SKM-1 treated with dmso at 0.1 percent for 144 hours (cell line): ENCODE data around the gene NUDT14.

Experiments
- DNase-seq: peaks from one replicate; lab custom pipeline; 2025; ENCODE audit not compliant: unreplicated experiment; lab: John Stamatoyannopoulos, UW

NUDT14 gene

DNA sequence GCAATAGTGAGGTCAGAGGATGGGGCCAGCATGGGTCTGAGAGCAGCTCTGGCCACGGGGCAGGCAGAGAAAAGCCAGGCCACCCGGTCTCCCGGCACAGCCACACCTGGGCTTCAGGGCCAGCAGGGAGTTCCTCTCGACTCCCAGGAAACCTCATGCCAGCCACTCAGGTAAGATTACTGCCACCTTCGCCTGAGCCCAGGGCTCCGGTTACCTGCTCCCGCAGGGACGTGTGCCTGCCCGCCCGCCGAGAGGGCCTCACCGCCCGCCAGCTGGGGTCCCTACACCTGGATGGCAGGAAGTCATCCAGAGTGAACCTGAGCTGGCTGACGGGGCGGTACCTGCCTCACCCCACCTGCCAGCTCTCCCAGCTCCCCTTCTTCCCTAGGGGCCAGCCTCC is 19.8 kb downstream of the NUDT14 start:
- DNase-seq = no peak

DNA sequence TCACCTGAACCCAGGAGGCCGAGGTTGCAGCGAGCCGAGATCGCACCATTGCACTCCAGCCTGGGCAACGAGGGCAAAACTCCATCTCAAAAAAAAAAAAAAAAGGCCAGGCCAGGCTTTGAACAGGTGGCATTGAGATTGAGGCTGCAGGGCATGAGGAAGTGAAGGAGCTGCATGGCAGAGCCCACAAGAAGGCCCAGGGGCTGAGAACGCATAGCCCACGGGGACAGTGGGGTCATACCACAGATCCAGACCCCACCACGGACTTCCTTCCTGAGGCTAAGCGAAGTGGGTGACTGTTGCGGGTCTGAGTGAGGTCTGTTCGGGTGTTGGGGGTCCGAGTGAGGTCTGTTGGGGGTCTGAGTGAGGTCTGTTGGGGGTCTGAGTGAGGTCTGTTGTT is 20.3 kb downstream of the NUDT14 start:
- no peak for DNase-seq

DNA sequence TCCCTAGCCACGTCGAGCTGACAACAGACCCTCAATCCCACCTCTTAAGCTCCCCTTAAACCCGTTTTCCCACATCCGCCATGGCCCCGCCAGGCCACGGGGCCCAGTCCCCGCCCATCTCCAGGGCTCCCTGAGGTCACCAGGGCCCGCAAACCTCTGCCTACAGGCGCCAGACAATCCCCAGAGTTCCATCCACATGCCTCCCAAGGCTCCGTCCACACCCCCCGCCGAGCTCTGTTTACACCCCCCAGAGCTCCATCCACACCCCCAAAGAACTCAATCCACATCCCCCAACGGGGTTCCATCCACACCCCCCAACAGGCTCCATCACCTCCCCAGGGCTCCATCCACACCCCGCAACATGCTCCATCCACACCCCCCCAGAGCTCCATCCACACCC is 21.8 kb downstream of the NUDT14 start:
- no peak for DNase-seq

DNA sequence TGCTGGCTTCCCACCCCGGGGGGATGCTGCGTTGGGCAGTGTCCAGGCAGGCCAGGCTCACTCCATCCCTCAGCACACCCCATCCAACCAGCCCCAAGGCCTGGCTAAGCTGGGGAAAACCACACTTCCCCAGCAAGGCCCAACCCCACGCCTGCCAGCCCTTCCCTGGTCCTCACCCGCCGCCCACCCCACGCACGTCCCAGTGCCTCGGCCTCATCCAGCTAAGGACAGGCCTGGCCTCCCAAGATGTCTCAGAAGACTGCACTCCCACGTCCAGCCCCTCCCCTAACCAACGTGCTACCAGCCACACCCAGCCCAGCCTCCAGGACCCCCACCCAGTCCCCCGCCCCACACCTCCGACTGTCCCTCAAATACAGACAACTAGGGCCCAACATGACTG is 22.3 kb downstream of the NUDT14 start:
- DNase-seq = no peak

DNA sequence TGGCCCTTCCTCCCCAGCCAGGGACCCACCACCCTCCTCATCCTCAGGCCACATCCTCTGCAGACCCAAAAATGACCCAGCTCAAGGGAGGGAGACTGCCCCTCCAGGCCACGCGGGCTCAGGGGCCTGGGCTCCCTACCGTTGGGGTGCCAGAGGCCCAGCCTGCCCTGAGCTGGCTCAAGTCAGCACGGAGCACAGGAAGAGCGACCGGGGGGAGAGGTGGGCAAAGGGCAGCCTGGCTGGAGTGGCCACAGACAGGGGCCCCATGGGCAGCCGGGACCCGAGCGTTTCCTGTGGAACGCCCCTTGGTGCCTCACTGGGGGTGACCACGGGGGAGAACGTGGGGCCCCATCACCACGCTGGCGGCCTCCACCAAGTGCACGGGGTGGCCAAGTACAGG is 23.2 kb downstream of the NUDT14 start:
- no peak for DNase-seq

DNA sequence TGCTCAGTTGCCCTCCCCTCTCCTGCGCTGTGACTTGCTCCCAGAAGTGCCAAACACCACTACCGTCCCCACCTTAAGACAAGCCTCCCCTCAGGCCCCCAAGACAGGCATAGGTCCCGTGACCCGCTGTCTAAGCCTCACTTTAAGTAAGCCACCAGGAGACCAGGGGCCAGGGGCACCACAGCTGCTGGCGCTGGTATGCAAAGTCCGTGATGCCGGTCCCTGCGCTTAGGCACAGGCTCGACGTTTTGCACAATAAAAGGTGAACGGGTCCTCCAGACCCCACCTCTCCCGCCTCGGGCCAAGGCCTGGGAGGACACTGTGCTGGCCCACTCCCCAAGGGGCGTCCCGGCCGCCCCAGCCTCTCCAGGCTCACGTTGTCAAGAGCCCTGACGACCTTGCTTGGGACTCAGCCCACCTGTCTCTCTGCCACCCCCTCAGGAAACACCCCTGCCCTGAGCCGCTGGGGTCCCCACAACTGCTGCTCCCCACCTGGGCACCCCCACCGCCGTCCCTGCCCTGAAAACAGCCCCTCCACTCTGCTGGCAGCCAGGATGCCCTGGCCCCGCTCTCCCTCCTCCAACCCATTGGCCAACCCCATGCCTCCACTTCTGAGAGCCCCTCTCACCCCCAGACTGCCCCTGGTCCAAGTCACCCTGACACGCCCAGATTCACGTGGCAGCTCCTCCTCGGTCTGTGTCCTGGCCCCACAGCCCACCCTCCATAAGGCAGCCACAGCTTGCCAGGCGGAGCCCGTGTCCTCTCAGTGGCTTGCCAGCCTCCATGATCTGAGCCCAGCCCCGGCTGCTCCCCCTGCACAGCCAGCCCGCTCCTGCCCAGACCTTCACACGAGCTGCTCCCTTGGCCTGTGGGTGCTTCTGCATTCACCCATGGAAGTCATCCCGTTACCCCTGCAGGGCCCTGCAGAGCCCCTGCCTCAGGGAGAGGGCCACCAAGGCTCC is 24.4 kb downstream of the NUDT14 start:
- DNase-seq = no peak

DNA sequence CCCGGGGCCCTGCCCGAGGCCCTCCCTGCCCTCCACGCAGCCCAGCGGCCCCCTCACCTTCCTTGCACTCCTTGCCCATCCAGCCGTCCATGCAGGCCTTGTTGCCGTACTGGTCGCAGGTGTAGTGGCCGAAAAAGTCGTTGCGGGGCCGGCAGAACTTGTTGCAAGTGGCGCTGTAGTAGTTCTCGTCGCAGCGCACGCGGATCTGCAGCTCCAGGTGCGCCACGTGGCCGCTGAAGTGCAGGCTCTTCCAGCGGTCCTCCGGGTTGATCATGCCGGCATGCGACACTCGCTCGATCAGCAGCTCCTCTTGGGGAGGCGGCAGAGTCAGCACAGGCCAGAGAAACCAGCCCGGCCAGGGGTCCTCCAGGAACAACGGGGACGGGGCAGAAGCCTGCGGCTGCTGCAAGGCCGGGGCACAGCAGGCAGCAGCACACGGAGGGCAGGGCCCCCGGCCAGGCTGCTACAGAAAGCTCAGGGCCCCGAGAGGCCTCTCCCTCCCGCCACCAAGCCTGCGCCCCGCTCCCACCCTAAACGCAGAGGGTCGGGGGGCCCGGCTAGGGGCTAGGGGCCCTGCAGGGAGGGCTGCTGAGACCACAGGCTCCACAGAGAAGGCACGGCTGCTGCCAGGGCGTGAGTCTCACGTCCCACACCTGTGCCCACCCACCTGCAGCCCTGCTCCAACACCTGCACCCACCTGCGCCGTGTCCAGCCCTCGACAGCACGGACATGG is 25.3 kb downstream of the NUDT14 start:
- DNase-seq = no peak

DNA sequence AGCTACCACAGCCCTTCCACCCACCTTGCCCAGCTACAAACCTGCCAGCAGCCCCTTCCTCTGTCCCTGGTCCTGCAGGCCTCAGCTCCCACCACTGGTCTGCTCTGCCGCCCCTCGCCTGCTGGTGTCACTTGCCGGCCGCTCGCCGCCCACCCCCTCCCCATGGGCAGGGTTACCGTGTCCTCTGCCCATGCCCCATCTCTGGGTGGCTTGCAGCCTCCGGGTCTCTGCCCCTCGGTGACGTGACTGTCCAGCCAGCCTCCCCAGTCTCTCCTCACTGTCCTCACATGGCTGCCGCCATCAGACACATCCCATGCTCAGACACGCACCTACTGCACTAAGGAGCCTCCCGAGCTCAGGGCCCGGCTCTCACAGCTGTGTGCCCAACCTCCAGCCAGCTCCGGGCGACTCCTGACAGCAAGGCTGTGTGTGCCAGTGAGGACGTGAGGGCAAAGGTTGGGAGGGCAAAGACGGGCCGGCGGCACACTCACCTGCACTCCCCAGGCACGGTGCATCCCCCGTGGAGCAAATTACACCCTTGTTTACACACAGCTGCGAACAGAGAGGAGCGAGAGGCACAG is 26.0 kb downstream of the NUDT14 start:
- DNase-seq = no peak

DNA sequence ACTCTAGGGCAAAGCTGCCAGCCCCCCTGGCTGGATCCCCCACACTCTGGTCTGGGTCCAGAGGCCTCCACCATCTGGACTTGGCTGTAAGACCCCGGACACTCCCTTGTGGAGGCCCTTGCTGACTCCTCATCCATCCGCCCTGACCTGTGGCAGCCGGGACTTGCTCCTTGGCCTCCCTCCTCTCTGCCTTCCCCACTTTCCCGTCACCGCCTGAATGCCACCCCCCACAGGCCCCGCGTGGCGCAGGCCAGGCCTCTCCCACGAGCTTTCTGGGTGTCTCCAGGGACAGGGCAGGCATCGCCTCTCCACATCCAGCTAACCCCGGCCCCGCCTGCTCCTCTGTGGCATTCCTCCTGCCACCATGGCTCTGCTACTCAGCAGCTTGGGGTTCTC is 26.6 kb downstream of the NUDT14 start:
- no peak for DNase-seq

DNA sequence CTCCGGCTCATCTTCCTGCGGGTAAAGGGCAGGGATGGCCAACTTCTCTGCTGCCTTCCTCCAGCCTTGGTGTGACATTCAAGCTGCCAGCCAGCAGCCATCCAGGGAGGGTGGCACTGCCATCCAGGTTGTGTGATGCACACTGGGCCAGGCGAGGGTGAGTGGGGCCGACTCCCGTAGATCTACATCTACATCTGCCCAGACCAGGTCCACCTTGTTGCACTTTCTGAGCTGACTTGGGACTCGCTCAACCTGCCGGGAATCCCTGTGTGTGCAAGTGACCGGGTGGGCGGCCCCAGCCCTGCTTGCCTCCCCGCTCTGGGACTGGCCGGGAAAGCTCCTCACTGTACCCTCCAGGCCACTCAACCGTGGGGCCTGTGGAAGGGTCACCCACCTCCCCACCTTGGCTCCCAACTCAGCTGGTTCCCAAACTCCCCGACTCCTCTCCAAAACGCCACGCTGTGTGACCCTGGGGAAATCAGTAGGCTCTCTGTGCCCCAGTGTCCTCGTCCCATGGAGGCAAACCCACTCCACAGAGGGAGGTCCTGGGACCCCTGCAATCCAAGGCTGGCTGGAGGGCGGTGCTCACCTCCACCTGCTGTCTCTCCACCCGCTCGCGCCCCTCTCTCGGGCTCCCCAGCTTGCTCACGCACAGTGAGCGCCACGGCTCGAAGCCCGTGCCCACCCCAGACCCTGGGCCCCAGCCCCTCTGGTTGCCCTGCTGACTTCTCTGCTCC is 27.2 kb downstream of the NUDT14 start:
- DNase-seq = no peak

DNA sequence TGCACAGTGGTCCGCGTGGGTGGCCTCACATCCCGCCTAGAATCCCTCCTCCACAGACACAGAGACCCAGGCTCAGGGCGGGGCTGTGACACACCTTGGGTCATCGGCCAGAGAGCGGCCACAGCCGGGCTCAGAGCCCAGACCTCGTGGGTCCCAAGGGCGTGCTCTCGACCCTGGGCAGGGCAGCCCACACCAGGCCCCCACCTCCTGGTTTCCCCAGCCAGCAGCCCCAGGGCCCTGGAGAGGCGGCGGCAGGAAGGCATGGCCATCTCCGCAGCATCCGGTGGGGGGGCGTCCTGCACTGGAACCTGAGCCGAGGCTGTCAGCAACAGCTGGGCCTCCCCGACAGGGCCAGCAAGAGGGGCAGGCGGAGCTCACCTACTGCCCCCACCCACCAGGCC is 27.8 kb downstream of the NUDT14 start:
- DNase-seq = no peak

DNA sequence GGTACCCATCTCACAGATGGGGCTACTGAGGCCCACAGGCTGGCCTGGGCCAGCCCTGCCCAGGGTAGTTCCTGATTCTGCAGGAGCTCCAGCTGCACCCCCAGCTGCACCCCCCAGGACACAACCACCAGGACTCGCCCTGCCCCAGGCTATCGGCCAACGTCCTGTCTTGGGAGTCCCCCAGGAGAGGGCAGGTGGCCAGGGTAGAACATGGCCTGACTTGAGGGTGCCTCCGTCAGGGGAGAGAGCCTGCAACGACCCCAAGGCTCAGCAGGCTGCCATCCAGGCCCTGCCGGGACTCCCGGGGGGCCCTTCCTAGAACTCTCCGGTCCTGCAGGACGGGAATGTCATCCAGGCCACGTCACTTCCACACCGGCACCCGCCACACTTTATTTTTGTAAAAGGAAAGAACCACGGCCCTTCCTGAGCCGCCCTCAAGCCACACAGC is 28.3 kb downstream of the NUDT14 start:
- DNase-seq = no peak

DNA sequence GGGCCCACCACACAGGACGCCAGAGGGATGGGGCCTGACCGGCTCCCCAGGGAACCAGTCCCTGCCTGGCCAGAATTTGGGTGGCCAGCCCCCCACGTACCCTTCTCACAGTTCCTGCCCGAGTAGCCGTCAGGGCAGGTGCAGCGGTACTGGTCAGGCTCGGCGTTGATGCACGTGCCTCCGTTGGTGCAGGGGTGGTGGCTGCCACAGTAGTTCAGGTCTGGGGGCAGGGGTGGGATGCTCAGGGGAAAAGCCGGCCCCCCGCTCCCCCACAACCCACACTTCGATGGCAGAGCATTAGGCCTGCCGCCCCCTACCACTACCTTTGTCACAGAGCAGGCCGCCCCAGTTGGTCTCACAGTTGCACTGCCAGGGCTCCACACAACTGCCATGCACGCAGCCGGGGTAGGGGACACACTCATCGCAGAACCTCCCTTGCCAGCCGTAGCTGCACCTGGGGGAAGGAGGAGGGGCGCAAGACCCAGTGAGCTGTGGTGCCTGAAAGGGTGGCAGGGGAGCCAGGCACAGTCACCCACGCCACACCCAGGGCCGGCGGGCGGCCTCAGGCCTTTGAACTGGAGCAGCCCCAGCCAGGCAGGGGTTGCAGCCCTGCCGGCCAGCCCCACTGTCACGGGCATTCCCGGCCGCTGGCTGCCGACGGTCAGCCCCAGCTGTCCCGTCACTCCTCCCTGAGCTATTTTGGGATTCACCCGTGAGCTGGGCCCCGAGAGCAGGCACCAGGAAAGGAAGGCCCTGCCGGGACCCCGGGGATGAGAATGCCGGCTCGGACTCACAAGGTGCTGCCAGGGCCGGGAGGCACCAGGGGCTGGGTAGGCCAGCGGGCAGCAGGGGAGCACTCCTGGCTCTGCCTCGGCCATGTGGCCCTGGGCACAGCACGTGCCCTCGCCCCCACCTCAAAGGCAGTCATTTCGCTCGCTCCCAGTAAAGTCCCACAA is 29.0 kb downstream of the NUDT14 start:
- DNase-seq = no peak

DNA sequence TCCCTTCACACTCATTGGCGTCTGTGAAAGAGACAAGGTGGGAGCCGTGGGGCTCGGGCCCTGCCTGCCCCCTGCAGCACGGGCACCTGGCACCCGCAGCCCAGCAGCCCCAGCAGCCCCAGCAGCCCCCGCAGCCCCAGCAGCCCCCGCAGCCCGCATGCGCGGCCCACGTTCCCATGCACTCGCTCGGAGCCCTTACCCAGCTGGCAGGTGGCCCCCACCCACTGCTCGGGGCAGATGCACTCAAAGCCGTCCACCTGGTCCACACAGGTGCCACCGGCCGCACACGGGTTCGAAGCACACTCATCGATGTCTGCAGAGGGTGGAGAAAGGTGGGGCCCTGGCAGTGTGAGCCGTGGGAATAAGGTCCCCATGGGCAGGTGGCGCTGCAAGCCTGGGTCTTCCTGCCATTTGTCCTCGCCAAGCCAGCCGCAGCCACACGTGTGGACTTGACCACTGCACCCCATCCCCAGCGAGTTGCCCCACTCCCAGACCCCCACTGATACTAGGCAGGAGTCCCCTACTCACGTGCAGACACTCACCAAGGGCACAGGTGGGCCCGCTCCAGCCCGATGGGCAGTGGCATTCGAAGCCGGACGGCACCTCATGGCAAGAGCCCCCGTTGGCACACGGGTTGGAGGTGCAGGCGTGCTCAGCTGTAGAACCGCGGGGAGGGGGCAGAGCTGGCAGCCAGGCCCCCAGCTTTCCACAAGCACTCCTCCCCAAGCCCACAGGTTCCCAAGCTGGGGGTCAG is 29.9 kb downstream of the NUDT14 start:
- DNase-seq = no peak

DNA sequence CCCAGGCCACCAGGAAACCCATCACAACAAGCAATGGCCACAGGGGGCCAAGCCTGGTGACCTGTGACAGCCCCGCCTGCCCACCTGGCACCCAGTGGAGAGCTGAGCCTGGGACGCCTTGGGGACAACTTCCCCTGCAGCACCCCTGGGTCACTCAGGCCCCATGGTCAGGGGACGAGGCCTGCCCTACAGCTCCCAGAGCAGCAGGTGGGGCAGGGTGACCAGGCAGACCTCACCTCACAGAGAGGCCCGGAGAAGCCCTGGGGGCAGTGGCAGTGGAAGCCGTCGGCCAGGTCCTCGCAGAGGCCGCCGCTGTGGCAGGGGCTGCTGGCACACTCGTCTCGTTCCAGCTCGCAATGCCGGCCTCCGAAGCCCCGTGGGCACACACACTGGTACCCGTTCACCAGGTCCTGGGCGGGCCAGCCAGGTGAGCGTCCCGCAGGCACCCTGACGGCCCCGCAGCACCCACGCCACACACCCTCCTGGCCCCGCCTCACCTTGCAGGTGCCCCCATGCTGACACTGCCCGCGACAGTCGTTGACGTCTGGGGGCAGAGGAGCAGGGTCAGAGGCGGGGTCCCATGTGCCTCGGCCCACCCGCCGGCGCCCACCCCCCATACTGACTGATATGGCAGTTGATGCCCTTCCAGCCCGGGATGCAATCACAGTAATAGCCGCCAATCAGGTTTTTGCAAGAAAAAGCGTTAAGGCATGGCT is 30.6 kb downstream of the NUDT14 start:
- no peak for DNase-seq

DNA sequence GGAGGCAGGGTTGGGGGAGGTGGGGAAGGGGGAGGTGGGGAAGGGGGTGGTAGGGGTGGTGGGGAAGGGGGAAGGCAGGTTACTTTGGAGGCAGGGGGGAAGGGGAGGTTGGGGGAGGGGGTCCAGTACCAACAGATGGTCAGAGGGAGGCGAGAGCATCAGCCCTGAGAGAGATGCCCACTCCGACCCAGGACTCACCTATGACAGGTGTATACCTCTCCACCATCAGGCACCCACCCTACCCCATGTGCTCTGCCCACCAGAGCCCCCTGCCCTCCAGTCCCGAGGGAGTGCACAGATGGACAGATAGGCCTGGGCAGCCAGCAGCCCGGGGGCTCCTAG is 31.1 kb downstream of the NUDT14 start:
- no peak for DNase-seq

DNA sequence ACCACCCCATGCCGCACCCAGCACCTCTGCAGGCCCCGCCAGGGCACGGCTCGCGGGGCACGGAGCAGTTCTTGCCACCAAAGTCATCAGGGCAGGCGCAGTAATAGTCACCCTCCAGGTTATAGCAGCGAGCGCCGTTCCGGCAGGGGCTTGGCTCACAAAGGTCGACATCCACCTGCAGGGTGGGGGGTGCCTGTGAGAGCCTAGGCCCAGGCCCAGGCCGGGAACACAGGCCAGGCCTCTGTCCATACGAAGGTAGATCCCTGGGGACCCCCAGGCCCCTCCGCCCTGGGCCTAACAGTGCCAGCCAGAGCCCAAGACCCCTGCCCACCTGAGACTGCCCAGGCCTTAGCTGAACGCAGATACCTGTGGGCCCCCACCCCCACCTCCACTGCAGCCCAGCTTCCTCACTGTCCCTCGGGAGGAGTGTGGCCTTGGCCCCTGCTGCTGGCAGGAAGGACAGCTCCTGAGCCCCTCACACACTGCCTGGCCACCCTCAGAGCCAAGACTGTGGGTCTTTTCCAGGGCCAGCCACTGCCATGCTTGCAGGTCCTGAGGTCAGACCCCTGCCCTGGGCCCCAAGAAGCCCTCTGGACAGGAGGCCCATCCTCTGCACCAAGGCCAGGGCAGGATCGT is 31.8 kb downstream of the NUDT14 start:
- no peak for DNase-seq

DNA sequence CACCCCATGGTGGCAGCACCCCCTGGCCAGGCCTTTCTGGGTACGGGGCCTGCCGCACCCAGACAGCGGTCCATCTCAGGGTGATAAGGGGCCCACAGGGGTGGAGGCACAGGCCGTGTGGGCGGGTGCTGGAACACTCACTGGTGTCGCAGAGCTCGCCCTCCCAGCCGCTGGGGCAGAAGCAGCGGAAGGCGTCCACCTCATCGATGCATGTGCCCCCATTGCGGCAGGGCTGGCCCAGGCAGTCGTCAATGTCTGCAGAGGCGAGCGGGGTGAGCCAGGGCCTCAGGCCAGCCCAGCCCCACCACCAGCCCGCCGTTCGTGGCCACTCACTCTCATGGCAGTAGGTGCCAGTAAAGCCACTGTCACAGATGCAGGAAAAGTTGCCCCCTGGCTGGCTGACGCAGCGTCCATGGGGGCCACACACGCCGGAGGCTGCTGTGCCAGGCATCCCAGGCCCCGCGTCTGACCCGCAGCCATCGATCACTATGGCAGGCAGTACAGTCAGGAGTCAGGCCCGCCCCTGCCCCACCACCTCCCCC is 32.4 kb downstream of the NUDT14 start:
- DNase-seq = no peak
